Measurements from ENCODE around the gene BRD1.
"Not testable (repeated sequence)": the region's sequence is repeated elsewhere in the genome, so short reads cannot be mapped to it uniquely, and the experiment has no call there.

Gene BRD1

DNA sequence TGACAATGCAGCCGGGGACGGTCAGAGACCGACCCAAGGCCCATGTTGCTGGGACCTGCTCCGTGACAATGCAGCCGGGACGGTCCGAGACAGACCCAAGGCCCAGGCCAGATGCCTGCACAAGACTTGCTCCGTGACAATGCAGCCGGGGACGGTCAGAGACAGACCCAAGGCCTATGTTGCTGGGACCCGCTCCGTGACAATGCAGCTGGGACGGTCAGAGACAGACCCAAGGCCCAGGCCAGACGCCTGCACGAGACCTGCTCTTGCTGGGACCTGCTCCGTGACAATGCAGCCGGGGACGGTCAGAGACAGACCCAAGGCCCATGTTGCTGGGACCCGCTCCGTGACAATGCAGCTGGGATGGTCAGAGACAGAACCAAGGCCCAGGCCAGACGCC, 45.8 kb downstream of the BRD1 start:
- DNase-seq, result not testable (repeated sequence)

DNA sequence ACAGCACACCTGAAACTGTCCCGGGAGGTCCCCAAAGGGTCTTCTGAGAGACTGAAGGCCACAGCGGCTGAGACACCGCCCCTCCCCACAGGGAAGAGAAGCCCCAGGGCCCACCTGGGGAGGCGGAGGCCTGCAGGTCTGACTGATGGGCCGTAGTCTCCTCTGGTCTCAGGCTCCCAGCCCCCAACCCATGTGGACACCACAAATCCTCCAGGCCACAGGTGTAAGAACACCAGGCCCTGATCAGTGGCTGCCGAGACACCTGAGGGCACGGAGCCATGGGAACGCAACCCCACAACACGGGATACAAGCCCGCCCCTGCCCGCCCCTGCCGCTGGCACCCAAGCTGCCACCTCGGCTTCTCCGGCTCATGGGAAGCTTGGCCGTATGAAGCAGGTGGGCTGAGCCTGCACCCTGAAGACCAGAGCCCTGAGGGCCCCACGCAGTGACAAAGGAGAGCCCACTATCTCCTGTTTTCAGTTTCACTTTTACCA, 46.3 kb downstream of the BRD1 start:
- no peak for DNase-seq

GRCh38 chr22:49780698-49781288, 46.9 kb downstream of the BRD1 start:
- DNase-seq, result no peak

DNA sequence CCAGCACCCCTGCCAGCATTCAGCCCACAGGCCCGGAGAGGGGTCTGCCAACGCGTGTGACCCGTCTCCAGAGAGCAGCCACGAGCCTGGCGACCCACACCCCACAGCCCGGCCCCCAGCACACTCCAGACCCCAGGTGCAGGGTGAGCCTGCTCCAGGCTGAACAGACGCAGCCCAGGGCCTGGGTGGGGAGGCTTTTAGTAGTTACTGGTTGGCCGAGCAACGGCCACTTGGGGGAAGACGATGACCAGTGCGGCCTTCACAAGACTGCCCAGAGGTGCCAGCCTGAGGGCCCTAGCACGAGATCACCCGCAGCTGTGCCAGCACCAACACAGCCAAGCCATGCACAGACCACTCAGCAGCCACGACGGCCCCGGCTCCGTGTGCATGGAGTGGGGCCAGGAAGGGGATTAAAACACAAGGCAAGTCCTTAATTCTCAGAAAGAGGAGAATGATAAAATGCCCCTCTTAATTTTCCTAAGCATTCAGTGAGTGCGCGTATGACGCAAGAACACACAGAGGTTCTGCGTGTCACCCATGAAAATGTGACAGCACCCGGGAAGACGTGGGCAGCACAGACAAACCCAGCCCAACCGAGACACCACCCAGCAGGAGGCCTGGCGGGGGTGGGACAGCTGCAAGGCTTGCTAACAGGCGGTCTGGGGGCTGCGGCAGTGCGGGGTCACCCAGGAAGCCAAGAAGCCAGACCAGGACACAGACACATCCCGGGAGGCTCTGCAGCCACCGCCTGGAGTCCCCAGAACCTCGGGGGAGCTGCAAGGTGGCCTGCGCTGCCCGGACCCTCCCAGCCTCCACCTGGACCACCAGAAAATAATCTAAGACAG, 47.6 kb downstream of the BRD1 start:
- DNase-seq, result no peak

- no peak for DNase-seq
These were observed 48.5 kb downstream of the BRD1 start for GRCh38 chr22:49779211-49779610.

GRCh38 chr22:49777569-49778249, 50.0 kb downstream of the BRD1 start:
- no peak for DNase-seq

DNA sequence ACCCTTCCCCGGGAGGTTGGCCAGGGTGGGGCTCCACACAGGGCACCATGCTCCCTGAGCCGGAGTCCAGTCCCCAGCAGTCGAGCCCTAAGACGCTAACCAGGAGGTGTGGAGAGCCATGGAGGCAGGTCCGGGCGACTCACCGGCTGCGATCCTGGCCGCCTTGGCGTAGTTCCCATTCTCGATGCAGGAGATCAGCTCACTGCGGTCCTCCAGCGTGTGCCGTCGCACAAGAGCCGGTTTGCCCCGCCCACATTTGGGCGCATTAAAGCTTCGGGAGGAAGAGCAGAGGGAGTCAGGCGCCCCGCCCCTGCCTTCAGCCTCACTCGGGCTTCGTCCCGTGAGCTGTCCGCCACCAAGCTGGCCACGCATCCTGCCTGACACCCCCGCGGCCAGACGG, 50.8 kb downstream of the BRD1 start:
- no peak for DNase-seq

- DNase-seq, result no peak
These were observed 51.7 kb downstream of the BRD1 start for GRCh38 chr22:49775867-49776511.

DNA sequence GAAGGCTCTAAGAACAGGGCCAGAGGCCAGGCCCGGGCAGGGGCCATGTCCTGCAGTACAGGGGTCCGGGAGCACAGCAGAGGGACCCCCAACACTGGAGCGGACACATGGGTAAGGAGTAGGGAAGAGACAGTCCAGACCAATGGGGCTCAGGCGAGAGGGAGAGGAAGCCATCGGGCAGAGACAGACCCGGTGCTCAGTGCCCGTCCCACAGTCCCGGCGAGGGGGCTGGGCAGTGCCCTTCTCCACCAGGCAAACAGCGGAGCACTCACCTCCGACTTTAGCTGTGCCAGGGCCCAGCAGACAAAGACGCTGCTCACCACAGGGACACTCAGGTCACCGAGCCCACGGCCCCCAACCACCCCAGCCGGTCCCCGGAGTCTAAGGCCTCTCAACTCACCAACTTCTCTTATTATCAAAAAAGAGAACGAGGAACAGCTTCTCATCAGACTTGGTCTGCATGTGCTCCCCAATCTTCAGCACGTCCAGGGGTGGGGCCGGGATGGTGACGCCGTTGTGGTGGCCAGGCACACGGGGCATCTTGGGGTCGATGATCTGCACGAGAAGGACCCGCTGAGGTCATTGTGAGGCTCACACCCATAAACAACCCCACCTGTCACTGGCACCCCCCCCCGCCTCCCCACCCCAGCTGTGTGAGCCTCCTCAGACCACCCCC, 52.3 kb downstream of the BRD1 start:
- DNase-seq, result no peak

DNA sequence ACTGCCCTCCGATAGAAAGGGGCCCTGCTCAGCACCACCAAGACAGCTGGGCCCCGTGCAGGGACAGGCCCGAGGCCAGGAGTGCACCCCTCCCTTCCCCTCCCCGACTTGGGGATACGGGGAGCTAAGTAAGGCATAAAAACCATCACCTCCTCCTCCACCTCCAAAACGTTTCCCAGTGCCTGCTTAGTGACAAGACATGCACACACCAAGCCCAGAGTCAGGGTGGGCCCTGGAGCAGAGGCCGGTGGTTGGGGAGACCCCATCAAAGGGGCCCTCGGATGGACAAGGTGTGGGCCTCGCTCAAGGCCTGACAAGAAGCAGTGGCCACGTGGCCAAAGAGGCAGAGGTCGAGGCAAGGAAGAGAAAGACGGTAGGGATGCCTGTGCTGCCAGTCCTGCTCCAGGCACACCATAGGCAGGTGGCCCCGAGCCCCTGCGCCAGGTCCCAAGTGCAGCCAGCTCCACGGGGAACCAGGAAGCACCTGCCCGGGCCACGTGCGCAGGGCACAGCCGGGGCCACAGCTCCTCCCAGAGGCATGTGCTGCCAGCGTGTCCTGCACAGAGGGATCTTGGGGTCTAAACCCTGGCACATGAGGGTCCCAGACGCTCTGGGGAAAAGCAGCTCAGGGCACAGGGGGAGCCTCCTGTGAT, 53.0 kb downstream of the BRD1 start:
- no peak for DNase-seq

DNA sequence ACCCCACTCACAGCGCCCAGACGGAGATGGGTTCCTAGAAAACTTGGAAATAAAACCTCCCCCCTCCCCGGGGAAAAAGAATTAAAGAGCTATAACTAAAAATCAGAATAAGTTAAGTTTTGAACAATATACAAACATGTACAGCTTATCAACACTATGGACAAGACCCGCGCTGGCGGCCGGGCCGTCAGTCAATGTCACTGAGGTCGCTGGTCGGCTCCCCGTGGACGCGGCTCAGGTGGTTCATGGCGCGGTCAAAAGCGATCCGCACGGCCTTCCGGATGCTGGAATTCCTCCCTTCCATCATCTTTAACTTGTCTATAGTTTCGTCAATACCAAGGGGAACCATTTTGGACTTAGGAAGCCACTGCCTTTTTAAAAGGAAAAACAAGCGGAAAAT, 53.6 kb downstream of the BRD1 start:
- DNase-seq, result no peak

- no peak for DNase-seq
These were observed 54.1 kb downstream of the BRD1 start for GRCh38 chr22:49773531-49773930.

DNA sequence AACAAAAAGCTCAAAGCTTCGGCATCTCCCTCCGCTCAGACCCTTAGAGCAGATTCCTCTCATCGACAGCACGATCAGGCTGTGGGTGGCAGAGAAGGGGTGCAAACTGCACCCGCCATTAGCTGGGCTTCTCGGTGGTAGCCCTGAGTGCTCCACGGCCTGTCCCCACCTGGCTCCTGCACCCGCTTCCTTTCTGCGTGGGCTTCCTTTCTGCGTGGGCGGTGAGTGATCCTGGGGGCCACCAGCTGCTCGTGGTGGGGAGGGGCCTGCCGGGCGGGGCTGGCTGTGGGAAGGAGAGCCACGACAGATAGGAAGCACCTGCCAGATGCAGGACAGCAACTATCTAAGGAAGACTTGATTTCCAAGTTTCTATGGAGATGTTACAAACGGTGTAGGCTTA, 55.0 kb downstream of the BRD1 start:
- no peak for DNase-seq

- DNase-seq, result no peak
These were observed 56.2 kb downstream of the BRD1 start for GRCh38 chr22:49771266-49772065.

- DNase-seq, result no peak
These were observed 57.0 kb downstream of the BRD1 start for GRCh38 chr22:49770547-49771265.

GRCh38 chr22:49769691-49770546, 57.8 kb downstream of the BRD1 start:
- DNase-seq, result no peak

DNA sequence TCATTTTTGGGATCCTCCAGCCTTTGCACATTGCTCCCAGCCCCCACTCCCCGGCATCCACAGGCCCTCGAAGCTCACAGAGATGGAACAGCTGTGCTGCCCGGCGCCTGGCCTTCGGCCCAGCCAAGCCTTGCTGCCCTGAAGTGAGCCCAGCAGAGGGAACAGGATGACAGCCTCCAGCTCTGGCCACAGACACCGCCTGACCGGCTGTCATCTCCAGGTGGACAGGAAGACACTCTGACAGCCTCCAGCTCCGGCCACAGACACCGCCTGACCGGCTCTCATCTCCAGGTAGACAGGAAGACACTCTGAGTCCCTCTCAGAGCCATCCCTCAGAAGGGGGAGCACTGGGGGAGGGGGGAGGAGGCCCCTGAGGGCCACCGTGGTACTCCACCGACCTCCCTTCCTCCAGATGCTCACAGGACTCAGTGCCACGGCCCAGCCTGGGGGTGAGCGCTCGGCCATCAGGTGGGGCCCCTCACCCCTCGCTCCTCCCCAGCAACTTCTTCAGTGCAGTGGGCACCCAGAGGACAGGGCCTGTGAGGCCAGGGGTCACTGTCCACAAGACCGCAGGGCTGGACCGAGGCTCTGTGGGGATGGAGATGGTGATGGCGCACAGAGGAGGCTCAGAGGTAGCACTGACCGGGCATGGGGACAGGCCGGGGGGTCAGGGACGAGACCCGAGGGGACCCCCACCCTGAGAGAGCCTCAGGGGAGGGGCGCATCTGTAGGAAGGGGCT, 58.6 kb downstream of the BRD1 start:
- no peak for DNase-seq

DNA sequence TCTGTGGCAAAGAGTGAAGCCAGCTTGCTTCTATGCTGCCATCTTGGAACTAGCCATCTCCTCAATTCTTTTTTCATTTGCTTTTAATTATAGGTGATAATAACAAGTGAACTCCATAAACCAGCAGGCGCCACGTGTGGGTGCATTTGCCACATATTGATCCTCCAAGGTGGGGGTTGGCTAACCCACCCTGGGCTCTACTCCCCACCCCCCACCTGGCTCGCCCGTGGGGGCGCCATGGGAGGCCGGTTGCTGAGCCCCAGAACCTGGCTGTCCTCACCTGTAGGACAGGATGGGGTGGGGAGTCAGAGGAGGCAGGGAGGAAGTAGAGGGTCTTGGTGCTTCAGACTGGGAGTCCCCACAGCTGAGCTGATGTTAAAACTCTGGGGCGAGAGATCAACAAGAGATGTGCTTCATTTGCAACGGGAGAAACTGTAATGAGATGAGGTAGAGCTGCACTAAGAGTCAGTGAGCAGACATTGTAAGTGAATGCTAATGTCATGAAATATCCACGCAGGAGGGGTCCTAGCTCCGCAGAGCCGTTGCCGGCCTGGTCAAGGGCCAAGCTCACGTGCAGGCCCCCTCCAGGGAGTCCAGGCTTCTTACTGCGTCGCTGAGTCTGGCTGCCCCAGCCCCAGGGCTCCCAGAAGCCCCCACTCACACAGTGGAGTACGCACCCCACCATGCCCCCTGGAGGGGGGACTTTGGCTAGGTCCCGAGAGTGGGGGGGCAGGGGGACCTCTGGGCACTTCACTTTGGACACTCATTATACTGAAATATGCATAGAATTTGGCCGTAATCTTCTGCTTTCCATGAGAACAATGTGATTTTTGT, 59.4 kb downstream of the BRD1 start:
- DNase-seq, result no peak
